GM12878 (cell line): ENCODE results near the gene RPS10.

ENCODE experiments used
- BCL11A ChIP-seq: IDR thresholded peaks from 2 replicates; pipeline ENCODE4 v1.6.1; 2011; ENCODE audit warnings: low read depth, low read length
- CEBPZ ChIP-seq: fragments of 150-350 bp; IDR thresholded peaks from 2 replicates; pipeline ENCODE4 v1.6.1; 2016; ENCODE audit warnings: low read depth, low read length
- CTCF ChIP-seq, 3 experiments: IDR thresholded peaks in 2 of 3; conservative IDR thresholded peaks in 1 of 3; 2 replicates each; pipeline ENCODE4 v1.5.1; 2011; ENCODE audit warnings: low read depth in 3 of 3, low read length in 3 of 3, mild to moderate bottlenecking in 3 of 3, control low read depth in 2 of 3, moderate library complexity in 2 of 3, inconsistent platforms in 1 of 3, mixed read lengths in 1 of 3; ENCODE audit not compliant: control insufficient read depth in 2 of 3, insufficient read depth in 1 of 3; ENCODE audit errors: extremely low read depth in 1 of 3
- GABPA ChIP-seq: IDR thresholded peaks from 2 replicates; pipeline ENCODE4 v1.6.1; 2014; ENCODE audit warnings: antibody characterized with exemption, low read depth, mild to moderate bottlenecking, inconsistent platforms
- LARP7 ChIP-seq: fragments of 450-650 bp; IDR thresholded peaks from 2 replicates; pipeline ENCODE4 v1.6.1; 2017; ENCODE audit warnings: mild to moderate bottlenecking
- NFIC ChIP-seq: IDR thresholded peaks from 2 replicates; pipeline ENCODE4 v1.6.1; 2012; ENCODE audit warnings: low read depth, mild to moderate bottlenecking, inconsistent platforms, low read length, moderate library complexity
- NFYA ChIP-seq: IDR thresholded peaks from 2 replicates; pipeline ENCODE4 v1.6.1; 2011; ENCODE audit warnings: low read depth, mild to moderate bottlenecking, low read length, improper control_type of control experiment, borderline replicate concordance
- POLR2A ChIP-seq: IDR thresholded peaks from 2 replicates; pipeline ENCODE4 v1.6.1; 2011; ENCODE audit warnings: low read depth, mild to moderate bottlenecking, low read length
- SREBF1 ChIP-seq: IDR thresholded peaks from 2 replicates; pipeline ENCODE4 v1.6.1; 2012; ENCODE audit warnings: mild to moderate bottlenecking, low read length
- TF ChIP-seq, protein P1 (sequence below): fragments of 450-650 bp; conservative IDR thresholded peaks from 2 replicates; pipeline ENCODE4 v1.6.1; 2017; ENCODE audit warnings: mild to moderate bottlenecking, moderate library complexity

GRCh38 chr6:34392497-34393190 lies 33.2 kb downstream of the RPS10 start, which contains the start of gene NUDT3:
- TF ChIP-seq LARP7 (peak; percentile 87; the same call in 1 of the 2 replicates), CTCF (IDR thresholded peaks at IDR 0.05 in 2 of 3, conservative IDR thresholded peaks at IDR 0.05 in 1 of 3; ENCODE audit: control insufficient read depth in 2 of 3, extremely low read depth in 1 of 3, insufficient read depth in 1 of 3, low read depth in 3 of 3, low read length in 3 of 3) (peak; percentile 90 to 93 (median 90)), NFIC (no peak), SREBF1 (no peak), NFYA (no peak), CEBPZ (no peak), GABPA (no peak), BCL11A (no peak), POLR2A (peak; percentile 95)
- TF ChIP-seq, protein P1, sequence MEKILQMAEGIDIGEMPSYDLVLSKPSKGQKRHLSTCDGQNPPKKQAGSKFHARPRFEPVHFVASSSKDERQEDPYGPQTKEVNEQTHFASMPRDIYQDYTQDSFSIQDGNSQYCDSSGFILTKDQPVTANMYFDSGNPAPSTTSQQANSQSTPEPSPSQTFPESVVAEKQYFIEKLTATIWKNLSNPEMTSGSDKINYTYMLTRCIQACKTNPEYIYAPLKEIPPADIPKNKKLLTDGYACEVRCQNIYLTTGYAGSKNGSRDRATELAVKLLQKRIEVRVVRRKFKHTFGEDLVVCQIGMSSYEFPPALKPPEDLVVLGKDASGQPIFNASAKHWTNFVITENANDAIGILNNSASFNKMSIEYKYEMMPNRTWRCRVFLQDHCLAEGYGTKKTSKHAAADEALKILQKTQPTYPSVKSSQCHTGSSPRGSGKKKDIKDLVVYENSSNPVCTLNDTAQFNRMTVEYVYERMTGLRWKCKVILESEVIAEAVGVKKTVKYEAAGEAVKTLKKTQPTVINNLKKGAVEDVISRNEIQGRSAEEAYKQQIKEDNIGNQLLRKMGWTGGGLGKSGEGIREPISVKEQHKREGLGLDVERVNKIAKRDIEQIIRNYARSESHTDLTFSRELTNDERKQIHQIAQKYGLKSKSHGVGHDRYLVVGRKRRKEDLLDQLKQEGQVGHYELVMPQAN: no peak; the same call in 1 of the 2 replicates
